Measurements from ENCODE around the gene GPR22.

GRCh38 chr7:107468824-107469223 is 1.0 kb upstream of the GPR22 start:
- TF ChIP-seq FOXM1 (IDR thresholded peaks at IDR 0.05; ENCODE audit: borderline replicate concordance) (no peak), SP1 (IDR thresholded peaks at IDR 0.05) (no peak), ELF4 (IDR thresholded peaks at IDR 0.05) (no peak), ARNT (IDR thresholded peaks at IDR 0.05) (no peak), ZNF384 (IDR thresholded peaks at IDR 0.05) (no peak), FOXA1 (IDR thresholded peaks at IDR 0.05) (no peak), CTBP1 (IDR thresholded peaks at IDR 0.05; ENCODE audit: borderline replicate concordance) (no peak), TARDBP (IDR thresholded peaks at IDR 0.05) (no peak), PKNOX1 (IDR thresholded peaks at IDR 0.05) (no peak), NFRKB (IDR thresholded peaks at IDR 0.05) (no peak), SUZ12 (IDR thresholded peaks at IDR 0.05) (no peak), HDGF (IDR thresholded peaks at IDR 0.05; ENCODE audit: borderline replicate concordance) (no peak)
